Body of pancreas (tissue), 4 donors: ENCODE data around the gene CDKAL1. TPM values are rescaled to one million over a fixed set of nuclear protein-coding genes. Genes with fewer than 3 reads are reported as not detected.

Experiments used
- ATAC-seq: fragments of 150-250 bp; one replicate; pipeline ENCODE4 v1.9.1; 2016
- DNase-seq, 4 donors: peaks; one replicate each; pipeline ENCODE4 v3.0.0-alpha.2; 2019
- H3K27ac ChIP-seq, 4 donors: fragments of 200-600 bp; sonication (generic); 1 replicate in 3 of 4; 2 replicates in 1 of 4; pipeline versions ENCODE4 v1.5.1 to v1.6.1; 2016 to 2019; ENCODE audit warnings: mild to moderate bottlenecking in 1 of 4, mixed read lengths in 1 of 4, moderate library complexity in 1 of 4
- H3K27me3 ChIP-seq, 2 donors: fragments of 200-600 bp; sonication (generic); one replicate each; pipeline ENCODE4 v1.6.0; 2016; ENCODE audit warnings: mild to moderate bottlenecking in 1 of 2
- H3K36me3 ChIP-seq, 2 donors: fragments of 200-600 bp; sonication (generic); replicated peaks in 1 of 2; 2 replicates each; pipeline ENCODE4 v1.5.1; 2016; ENCODE audit warnings: low read depth in 2 of 2; ENCODE audit not compliant: insufficient read depth in 1 of 2
- H3K4me1 ChIP-seq: fragments of 200-600 bp; sonication (generic); one replicate; pipeline ENCODE4 v1.6.0; 2016
- H3K4me3 ChIP-seq, 2 donors: fragments of 200-600 bp; sonication (generic); 1 replicate in 1 of 2; 2 replicates in 1 of 2; pipeline ENCODE4 v1.5.1; 2016 to 2019
- H3K9me3 ChIP-seq, 3 donors: fragments of 200-600 bp; sonication (generic); 1 replicate in 2 of 3; 2 replicates in 1 of 3; pipeline ENCODE4 v1.5.1; 2016
- CTCF ChIP-seq, 7 experiments: fragments of 450-650 bp in 4 of 7; fragments of 200-600 bp in 3 of 7; sonication (generic) in 3 of 7; IDR thresholded peaks; one replicate each; pipeline ENCODE4 v1.5.1; 2016 to 2019; ENCODE audit warnings: antibody characterized with exemption in 7 of 7
- POLR2A ChIP-seq, 3 donors: fragments of 450-650 bp; IDR thresholded peaks; one replicate each; pipeline ENCODE4 v1.6.1; 2016; ENCODE audit warnings: antibody characterized with exemption in 3 of 3, mild to moderate bottlenecking in 2 of 3
- WGBS, 2 donors: methylation state at CpG; one replicate each; pipeline ENCODE4 v1.1.5; 2017; 5-methylcytosine and 5-hydroxymethylcytosine counted together
- intact Hi-C: fragments of 100-400 bp; cut with DNase I; formaldehyde crosslinking; loops from one replicate; pipeline ENCODE4 v1.15.1; 2023
- total RNA-seq, 2 donors: library from RNA; depleted of rRNA; stranded (reverse); fragments of >200 nt; gene quantifications; one replicate each; pipeline ENCODE4 v1.1.0, GENCODE V29; 2016

CDKAL1 gene
- total RNA-seq, 2 donors from 2014 or later: 16.3 to 18.1 TPM

- ATAC-seq (no peak), DNase-seq (no peak)
- Histone ChIP-seq H3K4me3 (no peak overlapping the region), H3K27me3 (no peaks in the 10 kb centered on the region), H3K4me1 (no peaks in the 10 kb centered on the region), H3K27ac (no peak overlapping the region), H3K36me3 (no peaks in the 10 kb centered on the region), H3K9me3 (no peaks in the 10 kb centered on the region)
- intact Hi-C loops: no loop called here
- TF ChIP-seq CTCF (IDR thresholded peaks at IDR 0.05) (no peak), POLR2A (IDR thresholded peaks at IDR 0.05) (no peak)
- 86 to 91% methylated on average over 4 of the region's 4 CpGs for WGBS, 2 donors
Measured at GRCh38 chr6:20791074-20791473, 256.8 kb downstream of the CDKAL1 start.

- DNase-seq: no peak
- no peaks in the 10 kb centered on the region for H3K27me3 ChIP-seq
Measured at GRCh38 chr6:20791944-20792343, 257.7 kb downstream of the CDKAL1 start.

GRCh38 chr6:20793174-20793573 lies 258.9 kb downstream of the CDKAL1 start:
- TF ChIP-seq CTCF (IDR thresholded peaks at IDR 0.05) (no peak), POLR2A (IDR thresholded peaks at IDR 0.05) (no peak)

More at GRCh38 chr6:20791944-20792343, 257.7 kb downstream of the CDKAL1 start:
- Histone ChIP-seq H3K4me1 (no peaks in the 10 kb centered on the region), H3K9me3 (no peaks in the 10 kb centered on the region), H3K27ac (no peak overlapping the region), H3K4me3 (no peak overlapping the region), H3K36me3 (no peaks in the 10 kb centered on the region)
- ATAC-seq: no peak
- intact Hi-C loops: no loop called here
- 80 to 84% methylated on average over 2 of the region's 2 CpGs for WGBS, 2 donors
- no peak for TF ChIP-seq CTCF (IDR thresholded peaks at IDR 0.05)
- no peak for TF ChIP-seq POLR2A (IDR thresholded peaks at IDR 0.05)

DNA sequence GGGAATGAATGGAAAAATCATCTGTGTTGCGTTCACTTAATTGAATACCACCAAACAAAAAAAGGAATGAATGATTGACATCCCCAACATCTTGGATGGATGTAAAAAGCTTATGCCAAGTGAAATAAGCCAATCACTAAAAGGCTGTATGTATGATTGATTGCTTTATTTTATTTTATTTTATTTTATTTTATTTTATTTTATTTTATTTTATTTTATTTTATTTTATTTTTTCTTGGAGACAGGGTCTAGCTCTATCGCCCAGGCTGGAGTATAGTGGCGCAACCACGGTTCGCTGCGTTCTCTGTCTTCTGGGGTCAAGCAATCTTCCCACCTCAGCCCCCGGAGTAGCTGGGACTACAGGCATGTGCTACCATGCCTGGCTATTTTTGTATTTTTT lies 263.3 kb downstream of the CDKAL1 start:
- Histone ChIP-seq H3K36me3 (no peaks in the 10 kb centered on the region), H3K27ac (no peak overlapping the region), H3K9me3 (no peaks in the 10 kb centered on the region), H3K4me1 (no peaks in the 10 kb centered on the region), H3K27me3 (no peaks in the 10 kb centered on the region), H3K4me3 (no peak overlapping the region)
- TF ChIP-seq CTCF (IDR thresholded peaks at IDR 0.05) (no peak), POLR2A (IDR thresholded peaks at IDR 0.05) (no peak)
- 98 to 99% methylated on average over 7 of the region's 7 CpGs for WGBS, 2 donors
- intact Hi-C loops: no loop called here
- DNase-seq (no peak), ATAC-seq (no peak)

More at GRCh38 chr6:20793174-20793573, 258.9 kb downstream of the CDKAL1 start:
- no peaks in the 10 kb centered on the region for H3K36me3 ChIP-seq
- no peaks in the 10 kb centered on the region for H3K4me1 ChIP-seq
- H3K4me3 ChIP-seq: no peak overlapping the region
- ATAC-seq (no peak), DNase-seq (no peak)
- intact Hi-C loops: no loop called here
- H3K9me3 ChIP-seq: no peaks in the 10 kb centered on the region
- 77 to 80% methylated on average over 5 of the region's 5 CpGs for WGBS, 2 donors
- no peaks in the 10 kb centered on the region for H3K27me3 ChIP-seq
- no peak overlapping the region for H3K27ac ChIP-seq

GRCh38 chr6:20800229-20800628 lies 266.0 kb downstream of the CDKAL1 start:
- DNase-seq (no peak), ATAC-seq (no peak)
- Histone ChIP-seq H3K27ac (no peak overlapping the region), H3K36me3 (no peaks in the 10 kb centered on the region), H3K9me3 (no peaks in the 10 kb centered on the region), H3K27me3 (no peaks in the 10 kb centered on the region), H3K4me3 (no peak overlapping the region), H3K4me1 (no peaks in the 10 kb centered on the region)
- intact Hi-C loops: no loop called here
- TF ChIP-seq POLR2A (IDR thresholded peaks at IDR 0.05) (no peak), CTCF (IDR thresholded peaks at IDR 0.05) (no peak)
